Measurements from ENCODE around the gene OR4K5.

DNA sequence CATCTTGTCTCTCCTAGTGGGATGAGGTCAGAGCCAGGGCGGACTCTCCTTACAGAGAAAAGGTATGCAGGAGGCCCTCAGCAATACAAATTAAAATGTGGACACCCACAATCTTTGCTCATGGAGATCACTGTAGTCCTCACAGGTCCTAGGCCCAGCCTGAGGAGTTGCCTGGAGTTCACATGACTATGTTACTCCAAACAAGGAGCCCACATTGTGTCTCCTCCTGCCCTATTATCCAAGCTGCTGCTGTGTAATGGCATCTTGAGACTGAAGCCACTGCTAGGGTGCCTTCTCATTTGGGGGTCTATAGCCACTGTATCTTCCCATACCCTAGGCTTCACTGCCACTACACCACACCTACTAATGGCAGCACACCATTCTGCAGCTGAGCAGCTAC is 21.3 kb downstream of the OR4K5 start:
- TF ChIP-seq POLR2A (IDR thresholded peaks at IDR 0.05; ENCODE audit: low read length) (no peak), GATA1 (IDR thresholded peaks at IDR 0.05; ENCODE audit: low read depth, low read length) (no peak)

All from erythroblast (primary cell).